Measurements from ENCODE around the gene GSTM1. TPM values are rescaled to one million over a fixed set of nuclear protein-coding genes. Genes with fewer than 3 reads are reported as not detected.
A peak's percentile ranks its signal among the peaks of the same experiment; 100 is the strongest.
"Not testable (repeated sequence)": the region's sequence is repeated elsewhere in the genome, so short reads cannot be mapped to it uniquely, and the experiment has no call there.

Gene GSTM1
- total RNA-seq, 1 donor from 2014 or later: not detected

DNA sequence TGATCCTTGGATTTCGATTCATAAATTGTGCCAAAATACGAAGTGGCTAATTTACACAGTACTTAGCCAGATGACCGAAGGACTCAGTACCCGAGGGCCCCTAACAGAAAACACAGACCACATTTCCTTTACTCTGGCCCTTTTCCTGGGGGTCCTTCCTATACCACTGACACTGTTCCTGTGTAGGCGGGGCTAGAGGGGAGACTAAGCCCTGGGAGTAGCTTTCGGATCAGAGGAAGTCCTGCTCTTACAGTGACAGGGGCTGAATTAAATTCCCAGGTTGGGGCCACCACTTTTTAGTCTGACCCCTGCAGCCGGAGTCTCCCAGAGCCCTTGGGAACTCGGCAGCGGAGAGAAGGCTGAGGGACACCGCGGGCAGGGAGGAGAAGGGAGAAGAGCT, 508 bp upstream of the GSTM1 start:
- ATAC-seq (ENCODE audit: poor library complexity); DNase-seq; intact Hi-C loops (cut with DNase I): not testable (repeated sequence)

- intact Hi-C loops (cut with DNase I): no loop called here
- ATAC-seq (ENCODE audit: poor library complexity) (no peak), DNase-seq (no peak)
Observed at GRCh38 chr1:109689844-109690405, 2.3 kb downstream of the GSTM1 start.

- intact Hi-C loops (cut with DNase I): no loop called here
- no peak for ATAC-seq (ENCODE audit: poor library complexity)
- DNase-seq: no peak
Observed at GRCh38 chr1:109691759-109692158, 4.1 kb downstream of the GSTM1 start.

- ATAC-seq (ENCODE audit: poor library complexity); DNase-seq; intact Hi-C loops (cut with DNase I): not testable (repeated sequence)
Observed at GRCh38 chr1:109694400-109694799, 6.8 kb downstream of the GSTM1 start.

DNA sequence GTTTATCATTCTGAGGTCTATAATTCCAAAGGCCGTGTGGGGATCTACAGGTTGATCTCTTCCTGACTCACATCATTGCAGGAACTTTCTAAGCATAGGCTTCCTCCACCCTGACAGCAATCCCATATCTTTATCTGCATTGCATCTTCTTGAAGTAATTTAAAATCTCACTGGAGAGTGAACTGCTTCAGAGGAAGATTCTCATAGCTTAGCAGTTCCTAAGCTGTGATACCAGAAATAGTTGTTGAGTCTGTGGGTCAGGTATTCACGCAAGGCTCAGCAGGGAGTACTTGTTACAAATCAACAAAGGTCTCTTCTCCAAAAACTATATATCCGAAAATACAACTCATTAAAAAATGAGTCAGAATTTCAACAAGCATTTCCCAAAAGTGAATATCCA, 7.5 kb downstream of the GSTM1 start:
- not testable (repeated sequence) for DNase-seq; ATAC-seq (ENCODE audit: poor library complexity)

DNA sequence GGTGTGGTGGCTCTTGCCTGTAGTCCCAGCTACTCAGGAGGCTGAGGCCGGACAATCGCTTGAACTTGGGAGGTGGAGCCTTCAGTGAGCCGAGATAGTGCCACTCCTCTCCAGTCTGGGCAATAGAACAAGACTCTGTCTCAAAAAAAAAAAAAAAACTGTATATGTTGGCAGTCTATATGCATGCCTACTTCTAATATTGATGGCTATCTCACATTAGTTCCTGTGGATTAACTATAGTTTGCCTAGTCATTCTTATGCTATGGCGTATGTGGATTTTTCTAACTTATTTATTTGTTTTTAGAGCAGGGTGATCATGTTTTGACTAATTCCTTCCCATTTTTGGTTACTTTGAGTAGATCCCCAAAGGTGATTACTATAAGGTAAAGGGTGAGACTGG, 9.4 kb downstream of the GSTM1 start:
- no peak for DNase-seq
- ATAC-seq (ENCODE audit: poor library complexity): no peak
- intact Hi-C loops (cut with DNase I): no loop called here

More for the DNA sequence above, 7.5 kb downstream of the GSTM1 start:
- intact Hi-C loops (cut with DNase I): not testable (repeated sequence)

DNA sequence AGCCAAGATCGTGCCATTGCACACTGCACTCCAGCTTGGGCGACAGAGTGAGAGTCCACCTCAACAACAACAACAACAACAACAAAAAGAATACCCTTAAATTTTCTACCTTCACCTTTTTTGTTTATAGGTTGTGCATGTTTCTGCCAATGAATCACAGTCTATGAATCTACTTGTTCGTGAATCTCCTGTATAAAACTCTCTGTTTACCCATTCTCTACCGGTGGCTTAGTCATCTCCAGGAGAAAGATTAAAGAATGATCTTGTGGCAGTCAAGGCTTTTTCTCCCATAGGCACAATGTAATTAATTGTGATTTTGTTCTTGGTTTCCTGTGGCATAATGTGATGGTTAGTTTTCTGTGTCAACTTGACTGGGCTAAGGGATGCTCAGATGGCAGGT, 10.2 kb downstream of the GSTM1 start:
- DNase-seq; intact Hi-C loops (cut with DNase I); ATAC-seq (ENCODE audit: poor library complexity): not testable (repeated sequence)

DNA sequence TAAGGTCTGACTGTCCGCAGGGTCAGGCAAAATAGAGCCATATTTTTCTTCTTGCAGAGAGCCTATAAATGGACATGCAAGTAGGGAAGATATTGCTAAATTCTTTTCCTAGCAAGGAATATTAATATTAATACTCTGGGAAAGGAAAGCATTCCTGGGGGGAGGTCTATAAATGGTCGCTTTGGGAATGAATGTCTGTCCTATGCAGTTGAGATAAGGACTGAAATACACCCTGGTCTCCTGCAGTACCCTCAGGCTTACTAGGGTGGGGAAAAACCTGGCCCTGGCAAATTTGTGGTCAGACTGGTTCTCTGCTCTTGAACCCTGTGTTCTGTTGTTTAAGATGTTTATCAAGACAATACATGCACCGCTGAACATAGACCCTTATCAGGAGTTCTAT, 15.3 kb downstream of the GSTM1 start:
- ATAC-seq (ENCODE audit: poor library complexity); DNase-seq; intact Hi-C loops (cut with DNase I): not testable (repeated sequence)

- ATAC-seq (ENCODE audit: poor library complexity) (no peak), DNase-seq (no peak)
- intact Hi-C loops (cut with DNase I): no loop called here
Observed at GRCh38 chr1:109704173-109704572, 16.6 kb downstream of the GSTM1 start.

DNA sequence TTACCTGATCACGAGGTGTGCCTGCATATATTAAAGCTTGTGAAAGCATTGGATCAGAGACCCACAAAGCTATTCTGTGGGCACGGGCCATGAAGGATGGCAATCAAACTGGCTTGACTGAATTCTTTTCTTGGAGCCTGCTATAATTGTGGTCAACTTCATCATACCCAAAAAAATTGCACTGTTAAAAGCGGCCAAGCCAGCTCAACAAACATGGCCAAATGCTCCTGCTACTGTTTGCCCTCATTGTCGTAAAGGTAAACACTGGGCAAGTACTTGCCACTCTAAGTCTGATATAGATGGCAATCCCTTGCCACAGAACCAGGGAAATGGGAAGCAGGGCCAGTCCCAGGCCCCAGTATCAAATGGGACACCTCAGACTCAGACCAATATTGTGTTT, 17.8 kb downstream of the GSTM1 start:
- no peak for ATAC-seq (ENCODE audit: poor library complexity)
- intact Hi-C loops (cut with DNase I): no loop called here

GRCh38 chr1:109708949-109709348, 21.3 kb downstream of the GSTM1 start:
- DNase-seq; ATAC-seq (ENCODE audit: poor library complexity); intact Hi-C loops (cut with DNase I): not testable (repeated sequence)

More for the DNA sequence above, 17.8 kb downstream of the GSTM1 start:
- no peak for DNase-seq

DNA sequence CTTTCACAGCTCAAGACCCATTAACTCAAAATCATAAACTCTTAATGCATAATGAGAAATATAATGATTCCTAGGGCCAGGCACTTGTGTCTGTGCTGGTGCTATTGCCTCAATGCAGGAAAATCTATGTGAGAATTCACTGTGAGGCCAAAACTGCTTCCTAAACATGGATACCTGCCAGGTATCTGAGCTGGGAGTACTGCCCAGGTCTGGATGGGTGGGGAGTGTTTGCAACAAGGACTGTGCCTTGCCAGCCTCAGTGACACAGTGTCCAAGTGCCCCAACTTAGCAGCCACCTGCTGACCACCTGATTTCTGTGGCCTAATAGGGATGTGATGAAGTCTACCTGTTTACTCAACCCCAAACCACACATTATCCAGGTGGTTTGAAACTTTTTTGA, 22.2 kb downstream of the GSTM1 start:
- not testable (repeated sequence) for DNase-seq; ATAC-seq (ENCODE audit: poor library complexity)
- intact Hi-C loops (cut with DNase I): loop anchor here (10.0 kb wide), 1 partner anchor 55 kb away; the partner anchor contains the start of gene EPS8L3

DNA sequence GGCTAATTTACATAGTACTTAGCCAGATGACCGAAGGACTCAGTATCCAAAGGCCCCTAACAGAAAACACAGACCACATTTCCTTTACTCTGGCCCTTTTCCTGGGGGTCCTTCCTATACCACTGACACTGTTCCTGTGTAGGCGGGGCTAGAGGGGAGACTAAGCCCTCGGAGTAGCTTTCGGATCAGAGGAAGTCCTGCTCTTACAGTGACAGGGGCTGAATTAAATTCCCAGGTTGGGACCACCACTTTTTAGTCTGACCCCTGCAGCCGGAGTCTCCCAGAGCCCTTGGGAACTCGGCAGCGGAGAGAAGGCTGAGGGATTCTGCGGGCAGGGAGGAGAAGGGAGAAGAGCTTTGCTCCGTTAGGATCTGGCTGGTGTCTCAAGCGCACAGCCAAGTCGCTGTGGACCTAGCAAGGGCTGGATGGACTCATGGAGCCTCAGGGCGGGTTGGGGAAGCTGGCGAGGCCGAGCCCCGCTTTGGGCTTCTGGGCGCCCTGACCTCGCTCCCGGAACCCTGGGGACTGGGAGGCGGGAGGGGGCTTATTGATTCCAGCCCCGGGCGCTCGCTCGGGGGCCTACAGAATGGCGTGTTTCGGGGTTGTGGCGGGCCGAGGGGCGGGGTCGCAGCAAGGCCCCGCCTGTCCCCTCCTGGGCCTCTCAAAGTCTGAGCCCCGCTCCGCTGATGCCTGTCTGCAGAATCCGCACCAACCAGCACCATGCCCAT, 24.1 kb downstream of the GSTM1 start, which contains the start of gene GSTM5:
TSS of gene GSTM5 (plus strand) at position 659 of the 728 bp plus-strand sequence. CDS start at position 721, 62 bp downstream.
- ATAC-seq (ENCODE audit: poor library complexity): peak; percentile 80
- peak; percentile 61 for DNase-seq

DNA sequence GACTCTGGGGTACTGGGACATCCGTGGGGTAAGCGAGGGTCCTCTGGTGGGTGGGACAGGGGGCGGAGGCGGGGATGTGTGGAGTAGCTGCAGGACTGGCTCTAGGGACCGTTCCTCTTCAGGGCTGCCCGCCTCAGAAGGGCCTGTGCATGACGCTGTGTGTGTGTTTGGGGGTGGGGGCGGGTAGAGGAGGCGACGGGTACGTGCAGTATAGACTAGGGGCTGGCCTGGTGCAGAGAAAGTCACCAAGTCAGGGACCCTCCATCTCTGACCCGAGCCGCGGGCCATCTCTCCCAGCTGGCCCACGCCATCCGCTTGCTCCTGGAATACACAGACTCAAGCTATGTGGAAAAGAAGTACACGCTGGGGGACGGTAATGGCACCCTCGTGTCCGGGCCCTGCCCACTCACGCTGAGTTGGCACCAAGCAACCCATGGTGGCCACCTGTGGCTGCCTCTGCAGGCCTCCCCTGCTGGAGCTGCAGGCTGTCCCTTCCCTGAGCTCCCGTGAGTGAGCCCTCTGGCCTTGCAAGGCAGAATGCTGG, 24.8 kb downstream of the GSTM1 start:
- peak; percentile 24 for ATAC-seq (ENCODE audit: poor library complexity)
- DNase-seq: no peak
- intact Hi-C loops (cut with DNase I): loop anchor here (10.0 kb wide), 1 partner anchor 52 kb away; the partner anchor contains the start of gene EPS8L3

More for the DNA sequence above, 24.1 kb downstream of the GSTM1 start, which contains the start of gene GSTM5:
- intact Hi-C loops (cut with DNase I): loop anchor here (10.0 kb wide), 1 partner anchor 53 kb away; the partner anchor contains the start of gene EPS8L3

DNA sequence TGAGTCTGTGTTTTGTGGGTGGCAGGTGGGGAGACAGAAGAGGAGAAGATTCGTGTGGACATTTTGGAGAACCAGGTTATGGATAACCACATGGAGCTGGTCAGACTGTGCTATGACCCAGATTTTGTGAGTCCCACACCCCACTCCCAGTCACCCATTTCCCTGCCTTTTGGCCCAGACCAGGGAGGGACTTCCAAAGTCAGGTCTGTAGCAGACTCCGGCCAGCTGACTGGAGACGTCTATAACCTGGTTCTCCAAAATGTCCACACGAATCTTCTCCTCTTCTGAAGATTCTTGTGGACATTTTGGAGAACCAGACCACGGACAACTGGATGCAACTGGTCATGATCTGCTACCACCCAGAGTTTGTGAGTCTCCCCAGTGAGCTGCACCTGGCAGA, 26.0 kb downstream of the GSTM1 start:
- intact Hi-C loops (cut with DNase I): loop anchor here (10.0 kb wide), 1 partner anchor 51 kb away; the partner anchor contains the start of gene EPS8L3
- ATAC-seq (ENCODE audit: poor library complexity): no peak
- no peak for DNase-seq

- intact Hi-C loops (cut with DNase I): loop anchor here (10.0 kb wide), 1 partner anchor 50 kb away; the partner anchor contains the start of gene EPS8L3
- DNase-seq: no peak
Observed at GRCh38 chr1:109714661-109715372, 27.2 kb downstream of the GSTM1 start.

DNA sequence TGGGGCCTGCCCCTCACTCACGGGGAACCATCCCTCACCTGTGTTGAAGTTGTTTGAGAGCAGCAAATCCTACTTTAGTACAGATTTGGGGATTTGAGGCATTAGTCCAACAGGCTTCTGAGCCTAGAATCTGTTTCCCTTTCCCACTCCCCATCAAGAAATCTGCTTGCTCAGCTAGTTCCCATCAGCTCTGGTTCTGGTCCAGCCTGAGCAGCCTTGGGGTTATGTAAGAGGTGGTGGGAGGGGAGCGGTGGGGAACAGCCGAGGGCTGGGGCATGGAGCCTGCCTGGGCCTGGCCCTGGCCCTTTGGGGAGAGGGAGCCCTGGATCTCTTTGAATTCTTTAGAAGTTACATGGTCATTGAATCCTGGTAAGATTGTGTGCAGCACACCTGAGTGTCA, 28.5 kb downstream of the GSTM1 start:
- DNase-seq (no peak), ATAC-seq (ENCODE audit: poor library complexity) (no peak)
- intact Hi-C loops (cut with DNase I): loop anchor here (10.0 kb wide), 1 partner anchor 49 kb away; the partner anchor contains the start of gene EPS8L3

More at GRCh38 chr1:109714661-109715372, 27.2 kb downstream of the GSTM1 start:
- no peak for ATAC-seq (ENCODE audit: poor library complexity)

GRCh38 chr1:109716570-109717090, 29.0 kb downstream of the GSTM1 start:
- ATAC-seq (ENCODE audit: poor library complexity): peak; percentile 28
- DNase-seq: no peak
- intact Hi-C loops (cut with DNase I): loop anchor here (10.0 kb wide), 1 partner anchor 48 kb away; the partner anchor contains the start of gene EPS8L3
